Measurements from ENCODE around the gene SMCO4.

DNA sequence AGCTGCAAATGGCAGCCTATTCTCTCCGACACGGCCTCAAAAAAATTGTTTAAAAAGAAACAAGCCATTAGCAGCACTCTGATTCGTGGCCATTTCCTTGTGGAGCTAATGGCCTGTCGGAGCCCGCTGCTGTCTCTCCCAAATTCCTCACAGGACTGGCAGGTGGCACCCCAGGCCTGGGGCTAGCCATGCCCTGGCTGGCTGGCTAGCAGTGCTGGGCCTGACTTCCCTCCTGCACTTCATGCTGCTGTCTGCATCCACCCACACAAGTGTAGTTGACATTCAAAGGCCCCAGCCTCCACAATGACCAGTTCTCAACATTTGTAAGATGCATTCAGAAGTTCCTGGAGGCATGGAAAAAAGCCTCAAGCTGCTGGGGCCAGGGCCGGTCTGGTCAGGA is 61.5 kb downstream of the SMCO4 start:
- TF ChIP-seq TARDBP (IDR thresholded peaks at IDR 0.05): no peak
- no peak for TF ChIP-seq SUZ12 (IDR thresholded peaks at IDR 0.05)
- TF ChIP-seq SP1 (IDR thresholded peaks at IDR 0.05): no peak
- no peak for TF ChIP-seq L3MBTL2 (conservative IDR thresholded peaks at IDR 0.05)
- TF ChIP-seq LEF1 (IDR thresholded peaks at IDR 0.05; ENCODE audit: borderline replicate concordance): no peak
- no peak for TF ChIP-seq ELF4 (IDR thresholded peaks at IDR 0.05)
- TF ChIP-seq ZNF384 (IDR thresholded peaks at IDR 0.05): no peak
- TF ChIP-seq BHLHE40 (IDR thresholded peaks at IDR 0.05; ENCODE audit: borderline replicate concordance): no peak
- TF ChIP-seq, protein P1, sequence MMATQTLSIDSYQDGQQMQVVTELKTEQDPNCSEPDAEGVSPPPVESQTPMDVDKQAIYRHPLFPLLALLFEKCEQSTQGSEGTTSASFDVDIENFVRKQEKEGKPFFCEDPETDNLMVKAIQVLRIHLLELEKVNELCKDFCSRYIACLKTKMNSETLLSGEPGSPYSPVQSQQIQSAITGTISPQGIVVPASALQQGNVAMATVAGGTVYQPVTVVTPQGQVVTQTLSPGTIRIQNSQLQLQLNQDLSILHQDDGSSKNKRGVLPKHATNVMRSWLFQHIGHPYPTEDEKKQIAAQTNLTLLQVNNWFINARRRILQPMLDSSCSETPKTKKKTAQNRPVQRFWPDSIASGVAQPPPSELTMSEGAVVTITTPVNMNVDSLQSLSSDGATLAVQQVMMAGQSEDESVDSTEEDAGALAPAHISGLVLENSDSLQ (IDR thresholded peaks at IDR 0.05): no peak
- TF ChIP-seq FOXK2 (IDR thresholded peaks at IDR 0.05): no peak
- TF ChIP-seq ARNT (IDR thresholded peaks at IDR 0.05): no peak

Measured in HEK293T (cell line).